Measurements from ENCODE around the gene INHA.

Gene INHA

DNA sequence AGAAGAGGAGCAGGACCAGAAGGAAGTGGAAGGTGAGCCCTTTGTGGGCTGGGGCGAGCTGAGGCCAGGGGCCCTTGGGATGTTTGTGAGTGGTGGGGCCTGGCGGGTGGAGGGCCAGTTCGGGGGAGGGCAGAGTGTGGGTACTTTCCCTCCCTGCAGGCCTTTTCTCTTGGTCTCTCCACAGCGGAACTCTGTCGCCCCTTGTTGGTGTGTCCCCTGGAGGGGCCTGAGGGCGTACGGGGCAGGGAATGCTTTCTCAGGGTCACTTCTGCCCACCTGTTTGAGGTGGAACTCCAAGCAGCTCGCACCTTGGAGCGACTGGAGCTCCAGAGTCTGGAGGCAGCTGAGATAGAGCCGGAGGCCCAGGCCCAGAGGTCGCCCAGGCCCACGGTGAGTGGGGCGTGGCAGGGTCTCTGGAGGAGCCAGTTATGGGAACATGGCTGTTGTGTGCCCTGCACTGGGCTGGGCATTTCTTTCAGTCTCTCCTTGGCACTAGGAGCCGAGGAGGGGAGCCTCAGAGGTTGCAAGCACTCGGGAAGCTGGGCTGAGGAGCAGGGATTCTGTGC is 36.4 kb downstream of the INHA start:
- DNase-seq (ENCODE audit: insufficient read length, low spot score) = no peak
- FAIRE-seq = no peak

DNA sequence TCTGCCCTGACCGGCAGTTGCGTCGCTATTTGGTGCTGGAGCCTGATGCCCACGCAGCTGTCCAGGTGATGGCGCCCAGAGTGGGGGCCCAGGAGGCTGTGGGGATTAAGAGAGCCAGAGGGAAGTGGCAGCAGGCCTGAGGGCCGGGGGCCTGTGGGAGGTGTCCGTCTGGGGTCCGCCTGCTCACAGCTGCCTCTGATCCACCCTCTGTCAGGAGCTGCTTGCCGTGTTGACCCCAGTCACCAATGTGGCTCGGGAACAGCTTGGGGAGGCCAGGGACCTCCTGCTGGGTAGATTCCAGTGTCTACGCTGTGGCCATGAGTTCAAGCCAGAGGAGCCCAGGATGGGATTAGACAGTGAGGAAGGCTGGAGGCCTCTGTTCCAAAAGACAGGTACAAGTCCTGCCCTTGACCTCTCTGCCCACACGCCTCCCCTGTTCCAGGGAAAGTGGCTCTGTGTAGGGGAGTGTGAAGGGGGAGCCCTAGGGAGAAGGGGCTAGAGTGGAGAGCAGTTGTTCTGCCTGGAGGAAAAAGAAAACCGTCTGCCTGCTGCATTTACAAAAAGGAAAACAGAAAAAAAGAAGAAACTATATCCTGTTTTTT is 37.1 kb downstream of the INHA start:
- FAIRE-seq = no peak
- DNase-seq (ENCODE audit: insufficient read length, low spot score) = no peak

DNA sequence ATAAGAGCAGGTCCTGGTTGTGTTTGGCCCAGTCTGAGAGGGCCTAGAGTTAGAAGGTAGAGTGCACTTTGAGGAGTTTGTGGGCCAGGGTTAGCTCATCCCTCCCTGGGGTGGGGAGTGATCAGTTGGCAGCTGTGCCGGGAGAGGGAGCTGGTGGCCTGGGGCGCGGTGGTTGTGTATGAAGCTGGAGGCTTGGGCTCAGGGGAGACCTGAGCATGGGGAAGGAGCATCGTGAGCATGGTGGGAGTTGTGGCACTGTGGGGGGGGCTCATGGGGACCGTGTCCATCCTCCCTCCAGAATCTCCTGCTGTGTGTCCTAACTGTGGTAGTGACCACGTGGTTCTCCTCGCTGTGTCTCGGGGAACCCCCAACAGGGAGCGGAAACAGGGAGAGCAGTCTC is 39.2 kb downstream of the INHA start:
- FAIRE-seq = no peak
- no peak for DNase-seq (ENCODE audit: insufficient read length, low spot score)

DNA sequence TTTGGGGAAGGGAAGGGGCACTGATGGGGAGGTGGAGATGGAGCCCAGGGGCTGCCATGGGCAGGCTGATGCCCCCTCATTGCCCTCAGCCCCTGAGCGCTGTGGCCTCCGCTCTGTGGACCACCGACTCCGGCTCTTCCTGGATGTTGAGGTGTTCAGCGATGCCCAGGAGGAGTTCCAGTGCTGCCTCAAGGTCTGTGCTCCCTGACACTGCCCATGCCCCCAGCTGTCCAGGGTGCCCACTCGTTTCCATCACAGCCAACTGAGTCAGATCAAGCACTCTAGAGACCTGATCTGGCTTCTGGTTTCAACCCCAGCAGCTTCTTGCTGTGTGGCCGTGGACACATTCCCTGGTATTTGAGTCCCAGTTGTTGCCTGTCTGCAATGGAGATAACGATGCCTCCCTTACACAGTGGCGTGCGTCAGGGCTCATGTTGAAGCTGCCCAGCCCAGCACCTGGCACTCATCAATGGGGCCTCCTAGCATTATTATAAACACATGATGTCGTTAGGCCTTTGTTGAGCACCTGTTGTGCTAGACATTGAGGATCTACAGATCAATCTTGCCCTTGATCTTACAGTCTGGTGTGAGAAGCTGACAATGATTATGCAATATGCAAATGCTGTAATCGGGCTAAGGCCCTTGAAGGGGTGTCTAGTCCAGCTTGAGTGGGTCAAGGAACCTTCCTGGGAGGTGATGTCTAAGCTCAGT is 39.9 kb downstream of the INHA start:
- DNase-seq (ENCODE audit: insufficient read length, low spot score) (no peak), FAIRE-seq (no peak)

DNA sequence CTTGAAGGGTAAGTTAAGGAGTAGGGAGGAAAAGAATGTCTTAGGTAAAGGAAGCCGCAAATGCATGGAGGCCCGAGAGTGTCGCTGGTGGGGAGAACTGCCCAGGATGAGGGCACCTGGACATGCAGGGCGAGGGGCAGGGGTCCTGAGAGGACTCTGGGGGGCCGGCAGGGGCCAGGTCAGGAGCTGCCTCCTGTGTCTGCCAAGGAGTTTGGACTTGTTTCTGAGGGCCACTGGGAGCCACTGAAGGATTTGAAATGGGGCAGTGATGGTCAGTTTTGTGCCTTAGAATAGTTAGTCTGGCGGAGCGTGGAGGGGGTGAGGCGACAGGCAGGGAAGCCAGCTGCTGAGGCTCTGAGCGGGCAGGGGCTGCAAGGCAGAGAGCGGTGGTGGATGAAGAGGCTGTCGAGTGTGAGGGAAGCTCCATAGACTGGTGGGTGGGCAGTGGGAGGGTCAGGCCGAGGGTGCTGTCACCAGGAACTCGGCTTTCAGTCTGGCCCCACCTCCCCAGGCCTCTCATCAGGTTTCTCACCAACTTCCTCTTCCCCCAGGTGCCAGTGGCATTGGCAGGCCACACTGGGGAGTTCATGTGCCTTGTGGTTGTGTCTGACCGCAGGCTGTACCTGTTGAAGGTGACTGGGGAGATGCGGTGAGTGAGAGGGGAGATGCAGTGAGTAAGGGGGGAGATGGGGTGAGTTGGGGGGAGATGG is 40.6 kb downstream of the INHA start:
- DNase-seq (ENCODE audit: insufficient read length, low spot score) = no peak
- no peak for FAIRE-seq

DNA sequence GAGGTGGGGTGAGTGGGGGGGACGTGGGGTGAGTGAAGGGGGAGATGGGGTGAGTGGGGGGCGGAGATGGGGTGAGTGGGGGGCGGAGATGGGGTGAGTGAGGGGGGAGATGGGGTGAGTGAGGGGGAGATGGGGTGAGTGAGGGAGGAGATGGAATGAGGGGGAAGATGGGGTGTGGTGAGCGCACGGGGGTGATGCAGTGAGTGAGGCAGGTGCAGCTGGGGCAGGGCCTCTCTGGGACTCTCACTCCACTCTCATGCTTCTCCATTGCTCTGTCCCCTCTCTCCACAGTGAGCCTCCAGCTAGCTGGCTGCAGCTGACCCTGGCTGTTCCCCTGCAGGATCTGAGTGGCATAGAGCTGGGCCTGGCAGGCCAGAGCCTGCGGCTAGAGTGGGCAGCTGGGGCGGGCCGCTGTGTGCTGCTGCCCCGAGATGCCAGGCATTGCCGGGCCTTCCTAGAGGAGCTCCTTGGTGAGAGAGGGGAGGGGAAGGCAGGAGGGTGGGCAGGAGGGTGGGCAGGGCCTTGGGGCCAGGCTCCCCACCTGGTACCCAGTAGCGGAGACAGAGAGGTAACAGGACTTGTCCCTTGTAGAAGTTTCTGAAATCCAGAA is 41.5 kb downstream of the INHA start:
- no peak for DNase-seq (ENCODE audit: insufficient read length, low spot score)
- no peak for FAIRE-seq

DNA sequence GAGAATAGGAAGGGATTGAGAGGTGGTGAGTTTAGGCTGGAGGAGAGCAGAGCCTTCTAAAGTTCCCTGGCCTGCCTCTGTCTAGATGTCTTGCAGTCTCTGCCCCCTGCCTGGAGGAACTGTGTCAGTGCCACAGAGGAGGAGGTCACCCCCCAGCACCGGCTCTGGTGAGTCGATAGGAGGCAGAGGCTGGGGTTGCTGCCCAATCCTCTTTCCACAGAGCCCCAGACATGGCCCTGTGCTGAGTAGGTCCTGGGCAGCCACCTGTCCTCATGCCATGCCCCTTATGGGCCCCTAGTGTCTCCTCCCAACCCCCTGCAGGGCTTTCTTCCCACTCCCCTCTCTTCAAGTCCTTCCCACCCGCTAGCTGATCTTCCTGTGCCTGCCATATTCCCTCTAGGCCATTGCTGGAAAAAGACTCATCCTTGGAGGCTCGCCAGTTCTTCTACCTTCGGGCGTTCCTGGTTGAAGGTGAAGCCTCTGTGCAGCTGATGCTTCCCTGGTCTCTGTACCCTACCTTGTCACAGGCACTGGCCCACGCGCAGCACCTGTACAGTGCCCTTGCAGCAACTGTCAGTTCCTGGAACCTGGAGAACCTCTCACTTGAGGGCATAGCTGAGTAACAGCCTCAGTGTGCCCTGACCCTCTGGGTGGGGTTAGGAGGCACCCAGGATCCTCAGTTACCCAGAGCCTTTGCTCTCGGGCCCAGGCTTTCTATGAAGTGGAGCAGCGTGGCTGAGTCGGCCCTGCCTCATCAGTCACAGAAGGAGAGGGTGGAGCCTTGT is 42.2 kb downstream of the INHA start:
- DNase-seq (ENCODE audit: insufficient read length, low spot score) (no peak), FAIRE-seq (no peak)

DNA sequence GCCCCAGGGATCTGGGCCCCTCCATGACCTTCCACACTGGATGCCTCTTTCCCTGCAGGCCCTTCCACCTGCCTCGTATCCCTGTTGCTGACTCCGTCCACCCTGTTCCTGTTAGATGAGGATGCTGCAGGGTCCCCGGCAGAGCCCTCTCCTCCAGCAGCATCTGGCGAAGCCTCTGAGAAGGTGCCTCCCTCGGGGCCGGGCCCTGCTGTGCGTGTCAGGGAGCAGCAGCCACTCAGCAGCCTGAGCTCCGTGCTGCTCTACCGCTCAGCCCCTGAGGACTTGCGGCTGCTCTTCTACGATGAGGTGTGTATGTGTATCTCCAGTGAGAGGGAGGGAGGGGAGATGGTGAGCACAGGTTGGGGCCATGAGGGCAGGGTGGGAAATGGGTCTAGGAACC is 42.9 kb downstream of the INHA start:
- DNase-seq (ENCODE audit: insufficient read length, low spot score) = no peak
- no peak for FAIRE-seq

DNA sequence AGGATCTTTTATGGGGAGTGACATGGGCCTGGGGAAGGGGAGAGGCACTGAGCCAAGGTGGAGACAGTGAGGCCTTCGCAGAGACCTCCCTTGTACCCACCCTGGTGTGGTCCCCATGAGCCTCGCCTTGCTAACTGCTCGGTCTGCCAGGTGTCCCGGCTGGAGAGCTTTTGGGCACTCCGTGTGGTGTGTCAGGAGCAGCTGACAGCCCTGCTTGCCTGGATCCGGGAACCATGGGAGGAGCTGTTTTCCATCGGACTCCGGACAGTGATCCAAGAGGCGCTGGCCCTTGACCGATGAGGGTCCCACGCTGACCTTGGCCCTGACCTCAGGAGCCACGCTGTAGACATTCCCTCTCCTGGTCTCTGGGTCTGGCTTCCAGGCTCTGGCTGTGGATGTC is 43.8 kb downstream of the INHA start:
- no peak for FAIRE-seq

DNA sequence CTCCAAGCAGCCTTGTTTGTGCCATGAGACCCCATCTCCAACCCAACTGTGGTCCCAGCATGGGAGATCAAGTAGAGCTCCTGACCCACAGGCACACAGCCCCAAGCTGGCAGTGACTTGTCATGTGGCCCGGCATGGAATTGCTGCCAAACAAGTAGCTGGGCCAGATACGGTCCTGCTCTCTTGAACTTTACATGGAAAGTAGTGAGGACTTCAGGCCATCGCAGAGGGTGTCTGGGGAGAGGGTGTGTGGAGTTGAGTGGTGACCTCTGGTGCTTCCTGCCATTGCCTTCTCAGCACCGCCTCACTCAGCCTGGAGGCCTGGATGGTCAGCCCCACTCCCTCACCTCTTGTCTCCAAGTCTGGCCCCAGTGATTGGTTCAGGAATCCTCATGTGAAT is 44.4 kb downstream of the INHA start:
- no peak for FAIRE-seq
- DNase-seq (ENCODE audit: insufficient read length, low spot score) = no peak

More for the DNA sequence above, 43.8 kb downstream of the INHA start:
- DNase-seq (ENCODE audit: insufficient read length, low spot score) = no peak

DNA sequence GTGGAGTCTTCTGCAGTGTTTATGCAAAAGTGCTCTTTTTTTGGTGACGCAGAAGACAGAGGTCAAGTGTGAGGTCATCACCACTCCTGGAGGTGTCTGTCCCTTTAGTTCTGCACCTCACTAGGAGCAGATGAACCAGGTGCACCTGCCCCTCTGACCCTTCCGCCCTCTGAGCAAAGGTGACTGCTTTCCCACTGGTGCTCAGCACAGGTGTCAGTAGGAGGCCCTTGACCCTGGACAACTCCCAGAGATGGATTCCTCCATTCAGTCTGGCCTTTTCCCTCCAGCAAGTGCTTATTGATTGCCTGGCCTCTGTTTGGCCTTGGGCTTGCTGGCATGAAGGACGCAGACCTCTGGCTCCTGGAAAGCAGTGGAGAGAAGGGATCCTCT is 46.6 kb downstream of the INHA start:
- DNase-seq (ENCODE audit: insufficient read length, low spot score) (no peak), FAIRE-seq (no peak)

DNA sequence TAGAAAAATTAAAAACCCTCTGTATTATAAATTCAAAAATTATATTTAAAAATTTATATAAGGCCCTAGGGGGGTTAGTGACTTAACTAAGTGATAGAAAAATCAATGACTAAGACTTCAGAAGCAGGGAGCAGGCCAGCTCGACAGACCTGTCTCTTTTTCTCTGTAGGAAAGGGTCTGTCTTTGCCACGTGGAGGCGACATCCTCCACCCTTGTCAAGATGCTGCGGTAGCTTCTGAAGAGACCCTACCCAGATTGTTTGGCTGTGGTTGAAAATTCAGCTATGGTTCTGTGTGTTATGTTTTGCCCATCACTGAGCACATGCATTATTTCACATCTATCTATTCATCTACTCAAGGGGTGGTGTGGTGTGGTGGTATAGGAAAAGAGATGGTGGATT is 47.1 kb downstream of the INHA start:
- DNase-seq (ENCODE audit: insufficient read length, low spot score) (no peak), FAIRE-seq (no peak)

DNA sequence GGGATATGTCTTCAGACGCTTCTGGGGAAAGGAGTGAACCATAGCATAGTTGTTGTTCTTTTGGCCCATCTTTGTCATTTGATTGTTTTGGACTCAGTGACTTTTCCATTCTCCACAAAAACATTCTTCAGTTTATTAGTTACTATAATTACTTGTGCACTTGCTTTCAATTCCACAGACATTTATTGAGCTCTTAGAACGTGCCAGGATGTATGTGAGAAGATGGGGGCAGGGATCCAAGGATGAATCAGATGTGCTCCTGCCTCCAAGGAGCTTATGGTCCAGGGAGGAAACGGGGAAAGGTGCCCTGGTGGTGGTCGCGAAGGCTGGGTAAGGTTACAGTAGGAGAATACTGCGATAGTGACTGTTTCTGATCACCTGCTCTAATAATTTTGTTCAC is 48.4 kb downstream of the INHA start:
- no peak for FAIRE-seq
- DNase-seq (ENCODE audit: insufficient read length, low spot score) = no peak

DNA sequence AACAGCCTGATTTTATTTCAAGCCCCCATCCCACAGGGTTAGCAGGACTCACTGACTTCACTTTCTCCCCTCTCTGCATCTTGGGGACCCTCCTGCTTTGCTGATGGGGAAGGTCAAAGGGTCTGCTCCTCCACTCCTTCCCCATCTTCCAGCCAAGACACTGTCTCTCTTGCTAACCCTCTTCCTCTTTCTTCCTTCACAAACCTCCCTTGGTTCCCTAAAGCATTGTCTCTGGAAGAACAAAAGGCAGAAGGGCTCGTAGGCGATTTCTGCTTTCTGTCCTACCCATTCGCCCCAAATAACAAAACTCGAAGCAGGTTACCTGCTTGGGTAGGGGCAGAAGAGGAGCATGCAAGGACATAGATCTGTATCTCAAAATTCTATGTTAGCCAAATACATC is 49.8 kb downstream of the INHA start:
- no peak for FAIRE-seq

DNA sequence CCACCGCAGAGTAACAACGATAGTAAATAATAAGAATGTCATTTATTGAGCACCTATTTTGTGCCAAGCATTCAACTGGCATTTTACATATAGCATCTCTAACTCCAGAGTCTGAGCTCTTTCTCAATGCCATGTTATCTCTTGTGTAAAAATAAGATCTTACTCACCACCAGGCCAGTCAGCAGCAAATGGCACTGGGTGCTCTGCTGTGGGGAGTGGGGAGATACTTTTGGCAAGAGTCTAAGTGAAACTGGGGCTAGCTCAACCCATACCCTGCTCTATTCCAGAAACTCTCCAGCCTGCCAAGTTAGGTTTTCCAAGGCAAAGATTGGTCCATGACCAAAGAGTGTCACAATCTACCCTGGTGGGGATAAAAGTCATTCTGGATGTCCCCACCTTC is 50.4 kb downstream of the INHA start:
- FAIRE-seq (no peak), DNase-seq (ENCODE audit: insufficient read length, low spot score) (no peak)

More for the DNA sequence above, 49.8 kb downstream of the INHA start:
- no peak for DNase-seq (ENCODE audit: insufficient read length, low spot score)

DNA sequence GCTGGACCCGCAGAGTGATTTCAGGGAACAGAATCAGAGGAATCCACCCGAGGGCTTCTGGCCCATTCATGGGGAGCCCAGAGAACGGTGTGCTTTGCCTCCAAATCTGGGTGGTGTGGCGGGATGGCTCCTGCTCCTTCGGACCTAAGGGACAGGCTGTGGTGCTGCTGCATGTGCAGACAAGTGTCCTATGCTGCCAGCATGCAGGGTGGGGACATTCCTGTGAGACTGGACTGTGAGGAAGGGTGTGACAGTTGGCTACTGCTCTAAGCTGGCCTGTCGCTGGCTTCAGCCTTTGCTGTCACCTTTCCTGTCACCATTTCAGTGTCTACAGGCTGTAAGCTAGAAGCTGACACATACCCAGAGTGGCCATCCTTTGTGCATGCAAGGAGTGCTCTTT is 52.5 kb downstream of the INHA start:
- no peak for FAIRE-seq
- no peak for DNase-seq (ENCODE audit: insufficient read length, low spot score)

DNA sequence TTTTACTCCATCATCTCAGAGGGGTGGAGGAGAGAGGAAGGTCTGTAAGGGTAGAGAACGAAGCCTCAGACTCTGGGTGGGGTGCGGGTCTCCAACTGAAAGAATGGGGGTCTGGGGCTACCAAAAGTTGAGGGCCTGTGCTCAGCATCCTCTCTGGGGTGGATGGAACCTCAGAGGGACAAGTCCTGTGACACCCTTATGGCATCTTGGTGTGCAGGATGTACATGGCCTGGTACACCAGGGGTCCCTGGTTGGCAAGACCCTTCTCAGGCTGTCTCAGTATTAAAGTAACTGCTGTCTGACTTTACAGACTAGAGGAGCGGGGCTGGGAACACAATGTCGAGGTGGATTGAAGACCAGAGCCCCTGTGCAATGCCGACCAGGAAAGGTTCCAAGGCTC is 53.1 kb downstream of the INHA start:
- DNase-seq (ENCODE audit: insufficient read length, low spot score) = no peak
- no peak for FAIRE-seq
